CMK (cell line): ENCODE results near the gene CSPG5.
A peak's percentile ranks its signal among the peaks of the same experiment; 100 is the strongest.

Source experiments
- DNase-seq: peaks from one replicate; pipeline ENCODE4 v3.0.0-alpha.2; 2010; ENCODE audit warnings: low read depth

The CSPG5 gene

GRCh38 chr3:47536967-47537366 lies 41.7 kb downstream of the CSPG5 start:
- no peak for DNase-seq

DNA sequence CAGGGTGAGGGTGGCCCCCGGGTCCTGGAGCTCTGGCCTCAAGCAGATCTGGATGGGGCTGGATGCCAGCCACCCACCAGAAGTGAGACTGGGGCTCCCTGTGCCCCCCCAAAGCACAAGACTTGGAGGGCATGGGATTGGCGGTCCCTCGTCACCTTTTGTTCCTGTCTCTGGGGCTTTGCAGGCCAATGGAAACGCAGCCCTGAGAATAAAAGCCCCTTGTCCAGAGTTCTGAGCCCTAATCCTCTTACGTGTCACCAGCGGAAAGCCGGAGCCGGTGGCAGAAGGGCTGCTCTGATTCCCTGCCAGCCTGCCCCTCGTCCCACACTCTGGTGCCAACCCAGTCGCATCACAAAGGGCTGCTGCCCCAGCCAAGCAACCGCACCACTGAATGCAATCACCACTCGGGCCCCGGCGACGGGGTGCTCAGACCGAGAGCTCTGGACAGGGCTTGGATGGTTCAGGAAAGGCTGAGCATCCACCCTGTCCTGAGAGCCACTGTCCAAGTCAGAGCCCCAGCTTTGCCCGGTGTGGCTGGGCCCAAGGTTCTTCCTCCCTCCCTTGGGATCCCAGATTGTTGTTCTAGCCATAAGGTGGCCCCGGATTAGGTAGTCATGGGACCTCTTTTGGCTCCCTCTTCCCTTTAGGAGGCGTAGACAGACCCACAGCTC lies 42.3 kb downstream of the CSPG5 start:
- no peak for DNase-seq

GRCh38 chr3:47533996-47534454 lies 44.6 kb downstream of the CSPG5 start:
- DNase-seq: no peak

DNA sequence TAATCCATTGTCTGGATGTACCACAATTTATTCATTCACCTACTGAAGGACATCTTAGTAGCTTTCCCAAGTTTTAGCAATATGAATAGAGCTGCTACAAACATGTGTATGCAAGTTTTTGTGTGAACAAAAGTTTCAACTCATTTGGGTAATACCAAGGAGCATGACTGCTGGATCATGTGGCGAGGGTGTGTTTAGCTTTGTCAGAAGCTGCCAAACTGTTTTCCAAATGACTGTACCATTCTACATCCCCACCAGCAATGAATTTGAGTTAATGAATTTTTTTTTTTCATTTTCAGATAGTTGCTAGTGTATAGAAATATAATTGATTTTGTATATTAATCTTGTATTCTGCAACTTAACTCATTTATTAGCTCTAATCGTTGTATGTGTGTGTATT lies 45.2 kb downstream of the CSPG5 start:
- DNase-seq: no peak

DNA sequence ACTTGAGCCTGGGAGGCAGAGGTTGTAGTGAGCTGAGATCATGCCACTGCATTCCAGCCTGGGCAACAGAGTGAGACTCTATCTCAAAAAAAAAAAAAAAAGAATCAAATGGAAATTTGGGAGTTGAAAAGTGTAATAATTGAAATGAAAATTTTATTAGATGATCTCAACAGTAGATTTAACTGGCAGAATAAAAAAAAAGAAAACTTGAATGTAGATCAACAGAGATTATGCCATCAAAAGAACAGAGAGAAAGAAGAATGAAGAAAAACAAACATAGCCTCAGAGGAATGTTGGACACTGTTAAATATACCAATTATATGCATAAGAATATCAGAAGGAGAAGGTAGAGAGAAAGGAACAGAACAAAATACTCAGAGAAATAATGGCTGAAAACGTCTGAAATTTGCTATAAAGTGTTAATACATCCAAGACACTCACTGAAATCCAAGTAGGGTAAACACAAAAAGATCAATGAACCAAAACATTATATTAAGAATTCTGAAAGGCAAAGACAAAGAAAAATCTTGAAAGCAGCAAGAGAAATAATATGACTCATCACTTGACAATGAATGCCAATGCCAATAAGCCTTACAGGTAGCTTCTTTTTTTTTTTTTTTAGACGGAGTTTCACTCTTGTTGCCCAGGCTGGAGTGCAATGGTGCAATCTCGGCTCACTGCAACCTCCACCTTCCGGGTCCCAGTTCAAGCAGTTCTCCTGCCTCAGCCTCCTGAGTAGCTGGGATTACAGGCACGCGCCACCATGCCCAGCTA lies 50.5 kb downstream of the CSPG5 start:
- no peak for DNase-seq

DNA sequence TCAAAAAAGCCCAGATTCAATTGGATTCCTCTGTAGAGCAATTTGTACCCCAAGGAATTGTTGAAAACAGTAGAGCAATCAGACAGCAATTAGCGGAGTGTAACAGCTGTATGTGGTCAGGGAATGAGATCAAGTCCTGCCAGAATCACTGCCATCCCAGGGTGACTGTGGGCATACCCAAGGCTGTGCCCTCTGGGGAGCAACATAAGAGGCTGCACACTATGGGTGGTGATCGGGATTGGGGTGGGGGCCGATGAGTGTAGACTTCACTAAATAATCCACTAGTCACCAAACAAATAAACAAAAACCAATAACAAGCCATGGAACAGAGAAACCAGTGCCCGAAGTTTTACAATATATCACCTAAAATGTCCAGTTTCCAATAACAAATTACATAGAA lies 53.0 kb downstream of the CSPG5 start:
- DNase-seq: no peak

DNA sequence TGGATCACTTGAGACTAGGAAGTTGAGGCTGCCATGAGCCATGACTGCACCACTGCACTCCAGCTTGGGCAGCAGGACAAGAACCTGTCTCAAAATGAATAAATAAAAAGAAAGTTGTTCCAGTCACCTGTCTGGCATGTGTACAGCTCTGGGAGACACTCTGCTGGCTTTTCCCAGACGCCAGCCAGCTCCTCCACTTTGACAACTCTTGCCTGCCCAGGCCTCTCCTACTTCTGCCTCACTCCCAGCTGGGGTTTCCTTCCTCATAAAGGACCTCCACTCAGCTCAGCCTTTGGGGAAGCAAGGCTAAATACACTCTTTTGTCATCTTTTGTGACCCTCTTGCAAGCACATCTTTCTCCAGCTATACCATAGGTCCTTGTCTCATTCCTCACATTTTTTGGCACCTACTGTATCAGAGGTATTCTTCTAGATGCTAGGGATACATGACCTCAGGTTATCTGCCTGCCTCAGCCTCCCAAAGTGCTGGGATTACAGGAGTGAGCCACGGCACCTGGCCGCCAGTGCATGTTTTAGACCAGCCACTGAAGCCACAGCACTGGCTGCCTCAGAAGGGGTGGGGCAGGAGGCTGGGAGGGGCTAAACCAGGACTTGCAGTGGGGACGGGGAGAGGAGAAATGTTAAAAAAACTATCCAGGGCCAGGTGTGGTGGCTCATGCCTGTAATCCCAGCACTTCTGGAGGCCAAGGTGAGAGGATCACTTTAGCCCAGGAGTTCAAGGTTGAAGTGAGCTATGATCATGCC lies 55.2 kb downstream of the CSPG5 start:
- no peak for DNase-seq

- peak; percentile 83 for DNase-seq
These were observed 56.3 kb downstream of the CSPG5 start for GRCh38 chr3:47522082-47522987.

DNA sequence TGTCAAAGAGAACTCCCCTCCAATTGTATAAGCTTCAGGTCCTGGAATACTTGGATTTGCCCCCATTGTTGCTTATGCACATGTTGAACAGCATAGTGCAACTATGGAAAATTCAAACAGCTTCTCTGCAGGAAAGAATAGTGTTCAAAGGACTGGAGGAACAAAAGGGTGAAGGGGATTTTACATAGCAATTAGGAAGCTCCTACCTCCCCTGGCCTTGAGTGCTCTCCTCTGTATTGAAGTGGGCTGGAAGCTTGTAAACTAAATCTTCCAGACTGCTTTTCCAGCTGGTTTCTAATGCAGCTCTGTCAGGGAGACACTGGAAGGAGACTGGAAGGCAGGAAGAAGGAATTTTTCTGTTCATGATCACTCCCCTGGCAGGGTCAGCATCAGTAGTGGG lies 57.9 kb downstream of the CSPG5 start:
- no peak for DNase-seq

- DNase-seq: no peak
These were observed 60.7 kb downstream of the CSPG5 start for GRCh38 chr3:47517937-47518336.

DNA sequence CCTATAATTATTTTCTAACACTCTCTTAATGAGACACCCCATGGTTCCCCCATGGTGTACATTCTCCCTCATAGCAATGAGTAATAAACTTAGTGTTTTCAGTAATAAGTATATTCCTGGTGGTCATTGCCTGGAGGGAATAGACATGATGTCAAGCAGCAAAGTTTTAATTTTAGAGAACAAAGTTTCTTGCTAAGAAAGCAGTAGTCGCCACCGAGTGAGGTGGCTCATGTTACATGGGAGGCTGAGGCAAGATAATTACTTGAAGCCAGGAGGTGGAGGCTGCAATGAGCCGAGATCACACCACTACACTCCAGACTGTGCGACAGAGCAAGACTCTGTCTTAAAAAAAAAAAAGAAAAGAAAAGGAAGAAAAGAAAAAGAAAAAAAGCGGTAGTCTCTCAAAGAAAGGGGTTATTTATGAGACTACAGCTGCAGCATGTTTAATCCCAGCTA lies 62.8 kb downstream of the CSPG5 start:
- DNase-seq: no peak

- no peak for DNase-seq
These were observed 63.6 kb downstream of the CSPG5 start for GRCh38 chr3:47515100-47515499.

- peak; percentile 89 for DNase-seq
These were observed 65.3 kb downstream of the CSPG5 start, which contains the start of gene ELP6 for GRCh38 chr3:47513125-47513929. ELP6 (minus strand) TSS chr3:47513712; CDS start chr3:47513590, 122 bp downstream.

DNA sequence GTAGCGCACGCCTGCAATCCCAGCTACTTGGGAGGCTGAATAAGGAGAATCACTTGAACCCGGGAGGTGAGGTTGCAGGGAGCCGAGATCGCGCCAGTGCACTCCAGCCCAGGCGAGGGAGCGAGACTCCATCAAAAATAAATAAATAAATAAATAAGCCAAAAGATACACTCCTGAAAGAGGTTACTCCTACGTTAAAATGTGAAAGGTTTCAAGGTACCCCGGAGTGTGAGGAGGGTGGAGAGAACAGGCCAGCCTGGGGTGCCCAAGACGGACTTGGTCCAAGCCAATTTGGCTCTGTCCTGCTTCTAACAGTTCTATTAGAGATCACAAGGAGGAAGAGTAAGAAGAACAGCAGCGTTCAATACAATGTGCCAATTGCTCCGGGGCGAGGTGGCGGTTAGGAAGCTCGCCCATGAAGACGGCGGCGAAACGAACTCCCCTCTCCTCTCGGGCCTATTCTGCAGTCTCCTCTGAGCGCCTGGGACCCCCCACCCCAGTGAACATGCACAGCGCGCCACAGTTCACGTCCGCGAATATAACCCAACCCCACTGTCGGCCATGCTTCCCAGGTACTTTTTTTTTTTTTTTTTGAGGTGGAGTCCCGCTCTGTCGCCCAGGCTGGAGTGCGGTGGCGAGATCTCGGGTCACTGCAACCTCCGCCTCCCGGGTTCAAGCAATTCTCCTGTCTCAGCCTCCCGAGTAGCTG lies 66.1 kb downstream of the CSPG5 start:
- DNase-seq: peak; percentile 17
